ENCODE measurements around the gene GRAP.

GRCh38 chr17:19020016-19020415 is 26.7 kb downstream of the GRAP start:
- TF ChIP-seq POLR2A (IDR thresholded peaks at IDR 0.05; ENCODE audit: low read length) (no peak), GATA1 (IDR thresholded peaks at IDR 0.05; ENCODE audit: low read depth, low read length) (no peak)

Measured in erythroblast (primary cell).